Astrocyte (in vitro differentiated cells and primary cell): ENCODE measurements around the gene LHFPL2. TPM values are rescaled to one million over a fixed set of nuclear protein-coding genes. Genes with fewer than 3 reads are reported as not detected.

Experiments used
- DNase-seq: peaks from one replicate; pipeline ENCODE4 v3.0.0-alpha.2; 2010; ENCODE audit warnings: low read depth
- FAIRE-seq: peaks from 2 replicates; lab custom pipeline; 2011; peaks lifted over from hg19 to GRCh38; lab: Jason Lieb, UNC
- H2AFZ ChIP-seq: 2 replicates; pipeline ENCODE4 v1.6.0; 2012; ENCODE audit warnings: low read depth, low read length, inconsistent platforms
- H3K27ac ChIP-seq: 2 replicates; pipeline ENCODE4 v1.5.1; 2011; ENCODE audit warnings: low read depth, low read length, inconsistent platforms
- H3K27me3 ChIP-seq: 2 replicates; pipeline ENCODE4 v1.6.0; 2011; ENCODE audit warnings: low read length, inconsistent platforms; ENCODE audit not compliant: insufficient read depth
- H3K36me3 ChIP-seq: 2 replicates; pipeline ENCODE4 v1.5.1; 2011; ENCODE audit warnings: low read length, inconsistent platforms; ENCODE audit not compliant: insufficient read depth
- H3K4me1 ChIP-seq: 2 replicates; pipeline ENCODE4 v1.5.1; 2011; ENCODE audit warnings: low read length, inconsistent platforms; ENCODE audit not compliant: insufficient read depth
- H3K4me2 ChIP-seq: 2 replicates; pipeline ENCODE4 v1.6.0; 2012; ENCODE audit warnings: low read length, inconsistent platforms
- H3K4me3 ChIP-seq: 2 replicates; pipeline ENCODE4 v1.5.1; 2011; ENCODE audit warnings: low read depth, mild to moderate bottlenecking, low read length, inconsistent platforms; ENCODE audit not compliant: insufficient read depth
- H3K79me2 ChIP-seq: 2 replicates; pipeline ENCODE4 v1.6.0; 2012; ENCODE audit warnings: mild to moderate bottlenecking, low read length, inconsistent platforms; ENCODE audit not compliant: insufficient read depth
- H3K9ac ChIP-seq: 2 replicates; pipeline ENCODE4 v1.6.0; 2012; ENCODE audit warnings: mild to moderate bottlenecking, low read length, inconsistent platforms
- H3K9me3 ChIP-seq: 2 replicates; pipeline ENCODE4 v1.5.1; 2012; ENCODE audit warnings: low read depth, mild to moderate bottlenecking, low read length, inconsistent platforms; ENCODE audit not compliant: insufficient read depth
- H4K20me1 ChIP-seq: 2 replicates; pipeline ENCODE4 v1.6.0; 2012; ENCODE audit warnings: low read length, inconsistent platforms; ENCODE audit not compliant: insufficient read depth
- H3K27ac Mint-ChIP-seq: one replicate; pipeline ENCODE4 v1.8.0; 2021; ENCODE audit warnings: mild to moderate bottlenecking, mixed read lengths; ENCODE audit not compliant: unreplicated experiment
- H3K27me3 Mint-ChIP-seq: one replicate; pipeline ENCODE4 v1.8.0; 2021; ENCODE audit warnings: low read depth, mixed read lengths; ENCODE audit not compliant: unreplicated experiment
- H3K36me3 Mint-ChIP-seq: one replicate; pipeline ENCODE4 v1.8.0; 2021; ENCODE audit warnings: low read depth, mixed read lengths; ENCODE audit not compliant: unreplicated experiment
- H3K4me1 Mint-ChIP-seq: one replicate; pipeline ENCODE4 v1.8.0; 2021; ENCODE audit warnings: low read depth, mixed read lengths; ENCODE audit not compliant: unreplicated experiment
- H3K4me3 Mint-ChIP-seq: one replicate; pipeline ENCODE4 v1.8.0; 2021; ENCODE audit warnings: mild to moderate bottlenecking, moderate library complexity, mixed read lengths; ENCODE audit not compliant: unreplicated experiment
- H3K9me3 Mint-ChIP-seq: one replicate; pipeline ENCODE4 v1.8.0; 2021; ENCODE audit warnings: mild to moderate bottlenecking, mixed read lengths; ENCODE audit not compliant: unreplicated experiment
- EZH2 ChIP-seq: IDR thresholded peaks from 2 replicates; pipeline ENCODE4 v1.6.1; 2012; ENCODE audit warnings: mild to moderate bottlenecking, low read length, inconsistent platforms; ENCODE audit not compliant: insufficient read depth
- total RNA-seq: library from RNA; stranded (reverse); gene quantifications from 2 replicates; pipeline ENCODE4 v1.2.1, GENCODE V29; 2021
- TF ChIP-seq, protein P1 (sequence below): IDR thresholded peaks from 2 replicates; pipeline ENCODE4 v1.5.1; 2011; ENCODE audit warnings: low read depth, mild to moderate bottlenecking, inconsistent platforms, low read length, moderate library complexity; ENCODE audit not compliant: insufficient read depth

Gene LHFPL2
- total RNA-seq, 1 donor from 2014 or later: 17.0 TPM

DNA sequence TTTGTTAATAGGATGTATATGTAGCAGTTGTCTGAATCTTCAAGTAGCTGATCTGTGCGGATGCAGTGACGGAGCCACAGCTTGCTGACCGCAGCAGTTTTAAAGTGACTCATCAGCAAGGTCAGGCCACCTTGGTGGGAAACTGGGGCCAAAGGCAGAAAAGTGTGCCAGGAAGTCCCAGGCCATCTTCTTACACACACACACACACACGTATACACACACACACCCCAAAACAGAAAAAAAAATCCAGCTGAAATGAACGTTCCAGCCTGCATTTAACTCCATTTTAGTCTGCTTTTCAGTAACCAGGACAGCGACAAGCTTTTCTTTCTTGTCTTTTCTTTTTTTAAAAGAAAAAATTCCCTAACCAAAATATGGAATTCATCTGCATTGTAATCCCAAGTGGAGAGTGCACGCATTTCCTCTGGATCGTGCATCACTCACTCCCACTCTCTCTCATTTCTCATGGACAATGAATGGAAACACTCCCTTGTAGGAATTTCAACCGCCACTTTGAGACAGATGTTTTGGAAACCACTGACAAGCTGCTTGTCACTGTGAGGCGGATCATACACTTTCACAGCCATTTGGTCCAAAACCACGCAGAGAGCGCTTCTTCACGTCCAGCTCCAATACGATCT lies 103.9 kb downstream of the LHFPL2 start:
- H3K4me2 ChIP-seq: peak overlapping the region; percentile 35
- Mint-ChIP-seq H3K4me3 (no peak overlapping the region), H3K36me3 (peaks cover 14% of the 10 kb centered on the region)

DNA sequence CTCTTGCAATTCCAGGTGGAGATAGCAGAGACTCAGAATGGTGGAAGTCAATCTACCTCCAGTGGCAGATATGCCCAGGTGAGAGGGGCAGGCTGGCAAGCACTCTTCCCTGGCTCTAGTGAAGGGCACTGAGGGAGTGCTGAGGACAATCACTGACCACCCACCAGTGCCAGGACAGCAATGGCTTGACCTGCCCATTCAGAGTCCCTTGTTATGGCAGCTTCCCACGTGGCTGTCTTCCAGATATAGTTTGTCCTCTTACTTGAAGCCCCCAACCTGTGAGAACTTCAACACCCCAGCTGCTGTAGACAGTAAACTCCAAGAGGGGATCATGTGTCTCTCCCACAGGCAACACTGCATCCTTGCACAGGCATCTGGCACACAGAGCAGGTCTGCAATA lies 104.7 kb downstream of the LHFPL2 start:
- H3K4me3 ChIP-seq: no peak overlapping the region
- Mint-ChIP-seq H3K36me3 (peaks cover 9% of the 10 kb centered on the region), H3K4me3 (no peak overlapping the region), H3K27ac (no peak overlapping the region), H3K27me3 (no peaks in the 10 kb centered on the region), H3K4me1 (peaks cover 22% of the 10 kb centered on the region), H3K9me3 (no peaks in the 10 kb centered on the region)
- FAIRE-seq: no peak
- no peaks in the 10 kb centered on the region for H3K27me3 ChIP-seq
- H4K20me1 ChIP-seq: no peaks in the 10 kb centered on the region
- H3K4me2 ChIP-seq: peak overlapping the region; percentile 35
- no peaks in the 10 kb centered on the region for H3K36me3 ChIP-seq
- peak overlapping the region; percentile 65 for H3K27ac ChIP-seq
- no peak overlapping the region for H2AFZ ChIP-seq
- peaks cover 37% of the 10 kb centered on the region for H3K79me2 ChIP-seq
- no peak for DNase-seq
- H3K9me3 ChIP-seq: no peaks in the 10 kb centered on the region
- peaks cover 45% of the 10 kb centered on the region for H3K4me1 ChIP-seq
- no peak for TF ChIP-seq EZH2
- TF ChIP-seq, protein P1, sequence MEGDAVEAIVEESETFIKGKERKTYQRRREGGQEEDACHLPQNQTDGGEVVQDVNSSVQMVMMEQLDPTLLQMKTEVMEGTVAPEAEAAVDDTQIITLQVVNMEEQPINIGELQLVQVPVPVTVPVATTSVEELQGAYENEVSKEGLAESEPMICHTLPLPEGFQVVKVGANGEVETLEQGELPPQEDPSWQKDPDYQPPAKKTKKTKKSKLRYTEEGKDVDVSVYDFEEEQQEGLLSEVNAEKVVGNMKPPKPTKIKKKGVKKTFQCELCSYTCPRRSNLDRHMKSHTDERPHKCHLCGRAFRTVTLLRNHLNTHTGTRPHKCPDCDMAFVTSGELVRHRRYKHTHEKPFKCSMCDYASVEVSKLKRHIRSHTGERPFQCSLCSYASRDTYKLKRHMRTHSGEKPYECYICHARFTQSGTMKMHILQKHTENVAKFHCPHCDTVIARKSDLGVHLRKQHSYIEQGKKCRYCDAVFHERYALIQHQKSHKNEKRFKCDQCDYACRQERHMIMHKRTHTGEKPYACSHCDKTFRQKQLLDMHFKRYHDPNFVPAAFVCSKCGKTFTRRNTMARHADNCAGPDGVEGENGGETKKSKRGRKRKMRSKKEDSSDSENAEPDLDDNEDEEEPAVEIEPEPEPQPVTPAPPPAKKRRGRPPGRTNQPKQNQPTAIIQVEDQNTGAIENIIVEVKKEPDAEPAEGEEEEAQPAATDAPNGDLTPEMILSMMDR: no peak
- peak overlapping the region; percentile 40 for H3K9ac ChIP-seq

More for the DNA sequence above, 103.9 kb downstream of the LHFPL2 start:
- TF ChIP-seq, protein P1: no peak
- no peak for TF ChIP-seq EZH2
- Mint-ChIP-seq H3K27ac (peak overlapping the region; percentile 73), H3K9me3 (no peaks in the 10 kb centered on the region), H3K4me1 (peaks cover 22% of the 10 kb centered on the region), H3K27me3 (no peaks in the 10 kb centered on the region)
- H3K27me3 ChIP-seq: no peaks in the 10 kb centered on the region
- H3K79me2 ChIP-seq: peaks cover 30% of the 10 kb centered on the region
- peak overlapping the region; percentile 40 for H3K9ac ChIP-seq
- H3K4me3 ChIP-seq: no peak overlapping the region
- no peak for FAIRE-seq
- peak; percentile 95 for DNase-seq
- no peaks in the 10 kb centered on the region for H3K36me3 ChIP-seq
- peaks cover 45% of the 10 kb centered on the region for H3K4me1 ChIP-seq
- no peak overlapping the region for H2AFZ ChIP-seq
- no peaks in the 10 kb centered on the region for H3K9me3 ChIP-seq
- no peaks in the 10 kb centered on the region for H4K20me1 ChIP-seq
- H3K27ac ChIP-seq: peak overlapping the region; percentile 65

DNA sequence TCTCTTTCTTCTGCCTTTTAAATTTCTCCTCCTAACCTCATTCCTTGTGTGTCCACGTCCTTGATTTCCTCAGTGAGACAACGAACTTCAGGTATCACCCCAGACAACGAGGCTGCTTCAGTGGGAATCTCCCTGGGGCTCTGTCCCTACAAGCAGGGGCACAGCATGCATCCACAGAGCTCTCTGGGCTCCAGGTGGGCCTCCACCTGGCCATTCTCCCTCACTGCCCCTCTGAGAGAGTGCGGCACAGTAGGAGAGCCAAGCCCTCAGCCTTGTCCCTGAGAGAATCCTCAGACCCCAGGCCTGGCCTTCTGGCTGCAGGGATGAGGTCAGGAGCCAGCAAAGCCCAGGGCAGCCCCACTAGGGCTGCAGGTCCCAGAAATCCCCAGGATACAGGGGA lies 105.3 kb downstream of the LHFPL2 start:
- Histone ChIP-seq H3K9ac (no peak overlapping the region), H2AFZ (no peak overlapping the region), H3K36me3 (no peaks in the 10 kb centered on the region), H3K9me3 (no peaks in the 10 kb centered on the region), H3K27ac (no peak overlapping the region), H3K4me1 (peaks cover 45% of the 10 kb centered on the region), H3K27me3 (no peaks in the 10 kb centered on the region), H3K79me2 (peaks cover 40% of the 10 kb centered on the region), H3K4me2 (no peak overlapping the region), H3K4me3 (no peak overlapping the region), H4K20me1 (no peaks in the 10 kb centered on the region)
- no peak overlapping the region for H3K4me3 Mint-ChIP-seq
- no peak overlapping the region for H3K27ac Mint-ChIP-seq
- H3K27me3 Mint-ChIP-seq: no peaks in the 10 kb centered on the region
- peaks cover 9% of the 10 kb centered on the region for H3K36me3 Mint-ChIP-seq
- peaks cover 22% of the 10 kb centered on the region for H3K4me1 Mint-ChIP-seq
- no peaks in the 10 kb centered on the region for H3K9me3 Mint-ChIP-seq
- no peak for DNase-seq
- TF ChIP-seq, protein P1: no peak
- TF ChIP-seq EZH2: no peak
- no peak for FAIRE-seq
